HCT116 (cell line): ENCODE measurements around the gene EDEM1. TPM values are rescaled to one million over a fixed set of nuclear protein-coding genes. Genes with fewer than 3 reads are reported as not detected.

Source experiments
- ATAC-seq: fragments of 200-7000 bp; cut with Tn5 transposase; 2 replicates; pipeline ENCODE4 v1.9.1; 2020; ENCODE audit warnings: mild to moderate bottlenecking, moderate library complexity
- BruUV-seq: library from RNA; stranded (reverse); fragments of 400-500 nt; replicated peaks from 2 replicates; lab custom pipeline; 2021; lab: Mats Ljungman, UMichigan
- CTCF ChIA-PET: fragments of 300-600 bp; sonication (Branson Sonifier 250); formaldehyde crosslinking; loops from one replicate; lab custom pipeline; 2021; ENCODE audit warnings: antibody characterized with exemption; lab: Charles Lee
- POLR2A ChIA-PET: fragments of 300-600, 350-600 bp; sonication (Branson Sonifier 250); formaldehyde crosslinking; loops from one replicate; lab custom pipeline; 2021; ENCODE audit warnings: antibody characterized with exemption; lab: Charles Lee
- RAD21 ChIA-PET, 2 experiments: fragments of 300-600 bp; sonication (Branson Sonifier 250); formaldehyde crosslinking; loops; one replicate each; lab custom pipeline; 2023; ENCODE audit warnings: low total read pairs in 2 of 2; ENCODE audit not compliant: uncharacterized antibody in 2 of 2, unreplicated experiment in 2 of 2, low non-redundant PET in 1 of 2; lab: Charles Lee
- DNase-seq: peaks from one replicate; pipeline ENCODE4 v3.0.0-alpha.2; 2010; ENCODE audit warnings: low read depth, low spot score
- H2AFZ ChIP-seq: fragments of 200-600 bp; shearing (Covaris generic), sonication (generic); 2 replicates; pipeline ENCODE4 v1.6.1; 2017; ENCODE audit warnings: low read depth, mixed run types, mixed read lengths, antibody characterized with exemption, low read length; ENCODE audit not compliant: poor library complexity, severe bottlenecking
- H3K27ac ChIP-seq: 2 replicates; pipeline ENCODE4 v1.5.1; 2012; ENCODE audit warnings: low read depth, low read length
- H3K27me3 ChIP-seq: fragments of 200-600 bp; sonication (generic); 2 replicates; pipeline ENCODE4 v1.6.1; 2016; ENCODE audit warnings: mixed run types, low read length, mixed read lengths; ENCODE audit not compliant: insufficient read depth
- H3K36me3 ChIP-seq, 2 experiments: fragments of 200-500 bp in 1 of 2; fragments of 200-600 bp in 1 of 2; sonication (Bioruptor generic) in 1 of 2; sonication (generic) in 1 of 2; 2 replicates each; pipeline versions ENCODE4 v1.5.1 to v1.6.1; 2014 to 2016; ENCODE audit warnings: low read length in 2 of 2, inconsistent platforms in 1 of 2, mixed read lengths in 1 of 2, mixed run types in 1 of 2; ENCODE audit not compliant: insufficient read depth in 2 of 2, control insufficient read depth in 1 of 2
- H3K4me1 ChIP-seq, 2 experiments: fragments of 200-600 bp in 1 of 2; sonication (generic) in 1 of 2; 2 replicates each; pipeline versions ENCODE4 v1.5.1 to v1.6.1; 2012 to 2017; ENCODE audit warnings: low read length in 2 of 2, inconsistent platforms in 1 of 2, mild to moderate bottlenecking in 1 of 2, mixed read lengths in 1 of 2, mixed run types in 1 of 2, moderate library complexity in 1 of 2; ENCODE audit not compliant: insufficient read depth in 2 of 2, control insufficient read depth in 1 of 2
- H3K4me2 ChIP-seq: fragments of 200-600 bp; sonication (generic); 2 replicates; pipeline ENCODE4 v1.6.1; 2017; ENCODE audit warnings: mixed run types, low read length, mixed read lengths
- H3K4me3 ChIP-seq, 2 experiments: fragments of 200-600 bp in 1 of 2; sonication (generic) in 1 of 2; replicated peaks in 1 of 2; 2 replicates each; pipeline ENCODE4 v1.5.1; 2011 to 2016; ENCODE audit warnings: low read length in 2 of 2, control low read depth in 1 of 2, low read depth in 1 of 2, mild to moderate bottlenecking in 1 of 2, mixed read lengths in 1 of 2, mixed run types in 1 of 2
- H3K79me2 ChIP-seq: fragments of 200-600 bp; sonication (generic); 2 replicates; pipeline ENCODE4 v1.6.1; 2017; ENCODE audit warnings: mild to moderate bottlenecking, mixed run types, low read length, moderate library complexity, mixed read lengths; ENCODE audit not compliant: insufficient read depth
- H3K9ac ChIP-seq: fragments of 200-600 bp; sonication (generic); 2 replicates; pipeline ENCODE4 v1.6.1; 2016; ENCODE audit warnings: low read length, mixed read lengths
- H3K9me2 ChIP-seq: fragments of 200-600 bp; sonication (generic), shearing (Covaris generic); 2 replicates; pipeline ENCODE4 v1.6.1; 2017; ENCODE audit warnings: mixed run types, mild to moderate bottlenecking, moderate library complexity; ENCODE audit not compliant: insufficient read depth
- H3K9me3 ChIP-seq, 2 experiments: fragments of 200-500 bp in 1 of 2; fragments of 200-600 bp in 1 of 2; sonication (Bioruptor generic) in 1 of 2; sonication (generic) in 1 of 2; 2 replicates each; pipeline ENCODE4 v1.6.1; 2014 to 2017; ENCODE audit warnings: low read length in 2 of 2, mixed read lengths in 2 of 2, inconsistent platforms in 1 of 2, low read depth in 1 of 2, mild to moderate bottlenecking in 1 of 2, mixed run types in 1 of 2, moderate library complexity in 1 of 2; ENCODE audit not compliant: control insufficient read depth in 1 of 2, insufficient read depth in 1 of 2
- H4K20me1 ChIP-seq: fragments of 200-600 bp; sonication (generic), shearing (Covaris generic); 2 replicates; pipeline ENCODE4 v1.6.1; 2017; ENCODE audit warnings: mixed run types, mild to moderate bottlenecking, moderate library complexity; ENCODE audit not compliant: insufficient read depth
- CBX3 ChIP-seq: IDR thresholded peaks from 2 replicates; pipeline ENCODE4 v1.6.1; 2012; ENCODE audit warnings: low read depth
- CEBPB ChIP-seq: IDR thresholded peaks from 2 replicates; pipeline ENCODE4 v1.6.1; 2012; ENCODE audit warnings: low read depth
- ELF1 ChIP-seq: IDR thresholded peaks from 2 replicates; pipeline ENCODE4 v1.6.1; 2012; ENCODE audit warnings: low read depth, borderline replicate concordance
- EZH2 ChIP-seq: fragments of 200-600 bp; sonication (generic); IDR thresholded peaks from 2 replicates; pipeline ENCODE4 v1.6.1; 2017; ENCODE audit warnings: antibody characterized with exemption, mixed run types
- EZH2phosphoT487 ChIP-seq: fragments of 200-600 bp; IDR thresholded peaks from 2 replicates; pipeline ENCODE4 v1.6.1; 2018; ENCODE audit warnings: antibody characterized with exemption, borderline replicate concordance
- JUND ChIP-seq: IDR thresholded peaks from 2 replicates; pipeline ENCODE4 v1.6.1; 2012
- MAX ChIP-seq: IDR thresholded peaks from 2 replicates; pipeline ENCODE4 v1.6.1; 2012
- POLR2A ChIP-seq: IDR thresholded peaks from 2 replicates; pipeline ENCODE4 v1.7.0; 2011; ENCODE audit warnings: borderline replicate concordance; ENCODE audit not compliant: insufficient read depth, insufficient read length; ENCODE audit errors: extremely low read depth
- POLR2AphosphoS5 ChIP-seq: IDR thresholded peaks from 2 replicates; pipeline ENCODE4 v1.6.1; 2011; ENCODE audit warnings: mild to moderate bottlenecking, low read depth, low read length, moderate library complexity
- SIN3A ChIP-seq: IDR thresholded peaks from 2 replicates; pipeline ENCODE4 v1.6.1; 2012; ENCODE audit warnings: low read depth
- SP1 ChIP-seq: IDR thresholded peaks from 2 replicates; pipeline ENCODE4 v1.6.1; 2012; ENCODE audit warnings: low read depth
- SRF ChIP-seq: IDR thresholded peaks from 2 replicates; pipeline ENCODE4 v1.6.1; 2012; ENCODE audit warnings: low read depth
- ZBTB33 ChIP-seq: IDR thresholded peaks from 2 replicates; pipeline ENCODE4 v1.6.1; 2011; ENCODE audit warnings: mild to moderate bottlenecking, low read length, moderate library complexity; ENCODE audit not compliant: insufficient replicate concordance; ENCODE audit errors: extremely low read depth
- ZFX ChIP-seq: fragments of 450-650 bp; IDR thresholded peaks from 2 replicates; pipeline ENCODE4 v1.6.1; 2017
- ZNF274 ChIP-seq: fragments of 200-500 bp; sonication (Bioruptor generic); IDR thresholded peaks from 2 replicates; pipeline ENCODE4 v1.6.1; 2014; ENCODE audit warnings: mild to moderate bottlenecking, low read depth, low read length, inconsistent platforms
- intact Hi-C: fragments of 100-400 bp; cut with micrococcal nuclease; formaldehyde crosslinking; loops from 2 replicates; pipeline ENCODE4 v1.10.0; 2022
- total RNA-seq: library from RNA; stranded (reverse); gene quantifications from one replicate; pipeline ENCODE4 v1.2.1, GENCODE V29; 2021; ENCODE audit not compliant: unreplicated experiment

The EDEM1 gene
- total RNA-seq, 1 experiment from 2014 or later, result 23.7 TPM

- no peak for DNase-seq
- ChIA-PET RAD21 (no interaction called here), CTCF (no interaction called here), POLR2A (no interaction called here)
- no peak overlapping the region for H3K9ac ChIP-seq
- no peak for TF ChIP-seq POLR2A
- no peak for TF ChIP-seq JUND
- no peak for TF ChIP-seq EZH2phosphoT487
- no peak for TF ChIP-seq MAX
- TF ChIP-seq ZFX, result no peak
- no peak for TF ChIP-seq SIN3A
- no peak for TF ChIP-seq SP1
- TF ChIP-seq ELF1, result no peak
- no peak for TF ChIP-seq CBX3
- no peak for TF ChIP-seq SRF
- TF ChIP-seq ZNF274, result no peak
- no peak for TF ChIP-seq CEBPB
- no peak for TF ChIP-seq ZBTB33
- TF ChIP-seq EZH2, result no peak
- no peak for TF ChIP-seq POLR2AphosphoS5
- H2AFZ ChIP-seq, result no peak overlapping the region
- H3K4me3 ChIP-seq, result no peak overlapping the region
- H3K27me3 ChIP-seq, result no peaks in the 10 kb centered on the region
- no peak for ATAC-seq
- no TSS peak for BruUV-seq
- H3K4me1 ChIP-seq, result no peaks in the 10 kb centered on the region
- H3K4me2 ChIP-seq, result no peak overlapping the region
- H3K27ac ChIP-seq, result no peak overlapping the region
- H4K20me1 ChIP-seq, result no peaks in the 10 kb centered on the region
- no peaks in the 10 kb centered on the region for H3K36me3 ChIP-seq
- no peaks in the 10 kb centered on the region for H3K9me3 ChIP-seq
- H3K9me2 ChIP-seq, result no peaks in the 10 kb centered on the region
- no peaks in the 10 kb centered on the region for H3K79me2 ChIP-seq
- intact Hi-C loops, result no loop called here
Observed at GRCh38 chr3:5264896-5265770, 77.6 kb downstream of the EDEM1 start.
